ENCODE data around the gene BANF2. TPM values are rescaled to one million over a fixed set of nuclear protein-coding genes. Genes with fewer than 3 reads are reported as not detected.

BANF2 gene
- total and polyA plus RNA-seq, 2 experiments from 2014 or later: not detected

GRCh38 chr20:17782768-17783167 is 83.0 kb downstream of the BANF2 start (continued):
- no peak for TF ChIP-seq ZNF462 (CRISPR knock-in tag; IDR thresholded peaks at IDR 0.05)
- no peak for TF ChIP-seq NANOG (IDR thresholded peaks at IDR 0.05; ENCODE audit: borderline replicate concordance)
- TF ChIP-seq STAT1 (IDR thresholded peaks at IDR 0.05; ENCODE audit: unreplicated experiment): no peak
- no peak for TF ChIP-seq CTCF (conservative IDR thresholded peaks at IDR 0.05; ENCODE audit: low read depth in 2 of 2)
- TF ChIP-seq REST (IDR thresholded peaks at IDR 0.05; ENCODE audit: unreplicated experiment): no peak
- TF ChIP-seq EZH2phosphoT487 (IDR thresholded peaks at IDR 0.05; ENCODE audit: unreplicated experiment): no peak
- no peak for TF ChIP-seq ZNF331 (CRISPR knock-in tag; IDR thresholded peaks at IDR 0.05; ENCODE audit: low read depth)
- no peak for TF ChIP-seq JUNB (IDR thresholded peaks at IDR 0.05; ENCODE audit: unreplicated experiment)
- TF ChIP-seq ETS1 (IDR thresholded peaks at IDR 0.05): no peak
